ENCODE measurements around the gene FGFRL1.

DNA sequence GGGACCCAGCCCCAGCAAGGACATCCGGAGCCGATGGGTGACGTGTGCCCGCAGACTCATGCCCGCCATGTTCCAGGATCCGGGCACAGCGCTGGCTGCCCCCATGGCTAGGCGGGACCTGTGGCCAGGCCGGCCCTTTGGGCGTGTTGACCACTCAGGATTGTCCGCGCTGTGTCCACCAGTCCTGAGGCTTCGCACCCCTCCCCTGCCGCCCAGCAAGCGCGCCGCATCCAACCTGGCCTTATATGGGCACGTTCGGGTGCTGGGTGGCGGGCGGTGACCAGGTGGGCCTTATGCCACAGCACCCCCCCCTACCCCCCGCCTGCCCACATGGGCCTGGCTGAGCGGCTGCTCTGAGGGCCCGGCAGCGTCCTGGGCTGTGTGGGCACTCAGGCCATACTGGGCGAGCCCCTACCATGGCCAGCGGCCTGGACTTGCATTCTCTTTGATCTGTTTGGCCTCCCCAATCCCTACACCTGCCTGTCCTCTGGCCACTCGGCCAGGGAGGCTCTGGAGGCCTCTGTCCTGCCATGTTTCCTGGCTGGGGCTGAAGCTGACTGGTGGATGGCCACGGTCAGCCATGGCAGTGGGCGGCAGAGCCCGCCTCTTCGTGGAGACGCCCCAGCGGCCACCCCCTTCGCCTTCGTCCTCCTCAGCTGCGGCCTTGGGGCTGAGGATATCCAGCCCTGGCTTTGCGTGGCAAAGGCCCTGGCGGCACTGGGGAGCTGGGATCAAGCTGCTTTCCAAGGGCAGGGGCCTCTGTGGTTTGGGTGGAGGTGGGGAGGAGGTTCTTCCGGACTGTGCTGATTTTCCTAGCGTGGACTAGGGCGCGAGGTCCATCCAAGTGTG, 2.0 kb downstream of the FGFRL1 start:
- TF ChIP-seq, protein P1, sequence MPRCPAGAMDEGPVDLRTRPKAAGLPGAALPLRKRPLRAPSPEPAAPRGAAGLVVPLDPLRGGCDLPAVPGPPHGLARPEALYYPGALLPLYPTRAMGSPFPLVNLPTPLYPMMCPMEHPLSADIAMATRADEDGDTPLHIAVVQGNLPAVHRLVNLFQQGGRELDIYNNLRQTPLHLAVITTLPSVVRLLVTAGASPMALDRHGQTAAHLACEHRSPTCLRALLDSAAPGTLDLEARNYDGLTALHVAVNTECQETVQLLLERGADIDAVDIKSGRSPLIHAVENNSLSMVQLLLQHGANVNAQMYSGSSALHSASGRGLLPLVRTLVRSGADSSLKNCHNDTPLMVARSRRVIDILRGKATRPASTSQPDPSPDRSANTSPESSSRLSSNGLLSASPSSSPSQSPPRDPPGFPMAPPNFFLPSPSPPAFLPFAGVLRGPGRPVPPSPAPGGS (IDR thresholded peaks at IDR 0.05): no peak
- TF ChIP-seq, protein P2, sequence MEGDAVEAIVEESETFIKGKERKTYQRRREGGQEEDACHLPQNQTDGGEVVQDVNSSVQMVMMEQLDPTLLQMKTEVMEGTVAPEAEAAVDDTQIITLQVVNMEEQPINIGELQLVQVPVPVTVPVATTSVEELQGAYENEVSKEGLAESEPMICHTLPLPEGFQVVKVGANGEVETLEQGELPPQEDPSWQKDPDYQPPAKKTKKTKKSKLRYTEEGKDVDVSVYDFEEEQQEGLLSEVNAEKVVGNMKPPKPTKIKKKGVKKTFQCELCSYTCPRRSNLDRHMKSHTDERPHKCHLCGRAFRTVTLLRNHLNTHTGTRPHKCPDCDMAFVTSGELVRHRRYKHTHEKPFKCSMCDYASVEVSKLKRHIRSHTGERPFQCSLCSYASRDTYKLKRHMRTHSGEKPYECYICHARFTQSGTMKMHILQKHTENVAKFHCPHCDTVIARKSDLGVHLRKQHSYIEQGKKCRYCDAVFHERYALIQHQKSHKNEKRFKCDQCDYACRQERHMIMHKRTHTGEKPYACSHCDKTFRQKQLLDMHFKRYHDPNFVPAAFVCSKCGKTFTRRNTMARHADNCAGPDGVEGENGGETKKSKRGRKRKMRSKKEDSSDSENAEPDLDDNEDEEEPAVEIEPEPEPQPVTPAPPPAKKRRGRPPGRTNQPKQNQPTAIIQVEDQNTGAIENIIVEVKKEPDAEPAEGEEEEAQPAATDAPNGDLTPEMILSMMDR (IDR thresholded peaks at IDR 0.05): no peak
- TF ChIP-seq RFX5 (IDR thresholded peaks at IDR 0.05) (no peak), EP300 (IDR thresholded peaks at IDR 0.05) (no peak), PHF8 (IDR thresholded peaks at IDR 0.05; ENCODE audit: borderline replicate concordance, low read depth) (no peak), NR3C1 (IDR thresholded peaks at IDR 0.05) (no peak), KDM1A (IDR thresholded peaks at IDR 0.05; ENCODE audit: low read depth) (no peak), HDAC2 (IDR thresholded peaks at IDR 0.05) (no peak)
- TF ChIP-seq, protein P3, sequence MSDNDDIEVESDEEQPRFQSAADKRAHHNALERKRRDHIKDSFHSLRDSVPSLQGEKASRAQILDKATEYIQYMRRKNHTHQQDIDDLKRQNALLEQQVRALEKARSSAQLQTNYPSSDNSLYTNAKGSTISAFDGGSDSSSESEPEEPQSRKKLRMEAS (IDR thresholded peaks at IDR 0.05): no peak
- TF ChIP-seq, protein P4, sequence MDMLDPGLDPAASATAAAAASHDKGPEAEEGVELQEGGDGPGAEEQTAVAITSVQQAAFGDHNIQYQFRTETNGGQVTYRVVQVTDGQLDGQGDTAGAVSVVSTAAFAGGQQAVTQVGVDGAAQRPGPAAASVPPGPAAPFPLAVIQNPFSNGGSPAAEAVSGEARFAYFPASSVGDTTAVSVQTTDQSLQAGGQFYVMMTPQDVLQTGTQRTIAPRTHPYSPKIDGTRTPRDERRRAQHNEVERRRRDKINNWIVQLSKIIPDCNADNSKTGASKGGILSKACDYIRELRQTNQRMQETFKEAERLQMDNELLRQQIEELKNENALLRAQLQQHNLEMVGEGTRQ (IDR thresholded peaks at IDR 0.05): no peak
- TF ChIP-seq, protein P5, sequence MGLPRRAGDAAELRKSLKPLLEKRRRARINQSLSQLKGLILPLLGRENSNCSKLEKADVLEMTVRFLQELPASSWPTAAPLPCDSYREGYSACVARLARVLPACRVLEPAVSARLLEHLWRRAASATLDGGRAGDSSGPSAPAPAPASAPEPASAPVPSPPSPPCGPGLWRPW (IDR thresholded peaks at IDR 0.05): no peak
